OCI-LY7 (cell line): ENCODE measurements around the gene TBL1Y. TPM values are rescaled to one million over a fixed set of nuclear protein-coding genes. Genes with fewer than 3 reads are reported as not detected.
"Not testable (repeated sequence)": the region's sequence is repeated elsewhere in the genome, so short reads cannot be mapped to it uniquely, and the experiment has no call there.

Experiments used
- BruUV-seq: library from RNA; stranded (reverse); fragments of 400-500 nt; replicated peaks from 2 replicates; lab custom pipeline; 2021; lab: Mats Ljungman, UMichigan
- CTCF ChIA-PET: fragments of 300-600 bp; sonication (Branson Sonifier 250); formaldehyde crosslinking; loops from one replicate; lab custom pipeline; 2022; ENCODE audit warnings: antibody characterized with exemption; ENCODE audit not compliant: unreplicated experiment; lab: Charles Lee
- POLR2A ChIA-PET: fragments of 300-600 bp; sonication (Branson Sonifier 250); formaldehyde crosslinking; loops from one replicate; lab custom pipeline; 2022; ENCODE audit warnings: antibody characterized with exemption; lab: Charles Lee
- DNase-seq: peaks from one replicate; pipeline ENCODE4 v3.0.0-alpha.2; 2015; ENCODE audit warnings: low spot score
- H2AFZ ChIP-seq: fragments of 200-600 bp; sonication (generic), shearing (Covaris generic); 2 replicates; pipeline ENCODE4 v1.6.1; 2014; ENCODE audit warnings: mild to moderate bottlenecking, antibody characterized with exemption, low read length, moderate library complexity
- H3K27ac ChIP-seq: fragments of 200-600 bp; sonication (generic); 2 replicates; pipeline ENCODE4 v1.5.1; 2014; ENCODE audit warnings: mixed run types, low read depth, mild to moderate bottlenecking, moderate library complexity, low read length, inconsistent platforms; ENCODE audit not compliant: poor library complexity, severe bottlenecking
- H3K36me3 ChIP-seq: fragments of 200-600 bp; sonication (generic); 2 replicates; pipeline ENCODE4 v1.6.1; 2014; ENCODE audit warnings: mild to moderate bottlenecking, antibody characterized with exemption, low read length, moderate library complexity, mixed read lengths; ENCODE audit not compliant: insufficient read depth
- H3K4me1 ChIP-seq: fragments of 200-600 bp; sonication (generic); 2 replicates; pipeline ENCODE4 v1.5.1; 2014; ENCODE audit warnings: mild to moderate bottlenecking, low read length; ENCODE audit not compliant: insufficient read depth, poor library complexity, severe bottlenecking
- H3K4me2 ChIP-seq: fragments of 200-600 bp; sonication (generic); 2 replicates; pipeline ENCODE4 v1.6.1; 2014; ENCODE audit warnings: mild to moderate bottlenecking, low read length
- H3K4me3 ChIP-seq: fragments of 200-600 bp; sonication (generic); 2 replicates; pipeline ENCODE4 v1.5.1; 2014; ENCODE audit warnings: mild to moderate bottlenecking, low read depth, low read length; ENCODE audit not compliant: poor library complexity, severe bottlenecking
- H3K79me2 ChIP-seq: fragments of 200-600 bp; sonication (generic); 2 replicates; pipeline ENCODE4 v1.6.1; 2016; ENCODE audit warnings: low read depth, mild to moderate bottlenecking, low read length, moderate library complexity, mixed read lengths; ENCODE audit not compliant: insufficient read depth
- H3K9me2 ChIP-seq: fragments of 200-600 bp; sonication (generic); 2 replicates; pipeline ENCODE4 v1.6.1; 2016; ENCODE audit warnings: mild to moderate bottlenecking, low read length, mixed read lengths; ENCODE audit not compliant: insufficient read depth
- H3K9me3 ChIP-seq: fragments of 200-600 bp; sonication (generic); 2 replicates; pipeline ENCODE4 v1.6.1; 2014; ENCODE audit warnings: mild to moderate bottlenecking, mixed run types, low read length, mixed read lengths
- H4K20me1 ChIP-seq: fragments of 200-600 bp; sonication (generic); 2 replicates; pipeline ENCODE4 v1.6.1; 2014; ENCODE audit warnings: mild to moderate bottlenecking, antibody characterized with exemption, low read length, moderate library complexity, mixed read lengths; ENCODE audit not compliant: insufficient read depth
- CTCF ChIP-seq: fragments of 200-600 bp; sonication (generic); conservative IDR thresholded peaks from 2 replicates; pipeline ENCODE4 v1.5.1; 2014; ENCODE audit warnings: mild to moderate bottlenecking, antibody characterized with exemption, low read length, moderate library complexity, mixed read lengths
- EZH2phosphoT487 ChIP-seq: fragments of 200-600 bp; sonication (generic); IDR thresholded peaks from 2 replicates; pipeline ENCODE4 v1.6.1; 2018; ENCODE audit warnings: low read depth, borderline replicate concordance, mild to moderate bottlenecking, mixed run types, antibody characterized with exemption, low read length, moderate library complexity, mixed read lengths
- intact Hi-C: fragments of 100-400 bp; cut with micrococcal nuclease; formaldehyde crosslinking; loops from one replicate; pipeline ENCODE4 v1.10.0; 2022; ENCODE audit not compliant: unreplicated experiment
- total RNA-seq, 2 experiments: library from RNA; depleted of rRNA in 1 of 2; stranded (reverse); fragments of >200 nt in 1 of 2; shearing (Covaris generic) in 1 of 2; gene quantifications; 2 replicates each; pipeline ENCODE4 v1.2.3, GENCODE V29; 2014 to 2022

TBL1Y gene
- total RNA-seq, 2 experiments from 2014 or later: 16.3 to 20.3 TPM

- Histone ChIP-seq H4K20me1 (no peaks in the 10 kb centered on the region), H3K36me3 (no peaks in the 10 kb centered on the region), H2AFZ (no peak overlapping the region), H3K9me3 (no peaks in the 10 kb centered on the region), H3K9me2 (no peaks in the 10 kb centered on the region), H3K4me3 (no peak overlapping the region), H3K4me1 (no peaks in the 10 kb centered on the region), H3K79me2 (no peaks in the 10 kb centered on the region), H3K4me2 (no peak overlapping the region), H3K27ac (no peak overlapping the region)
- ChIA-PET POLR2A (interaction anchor here (0.8 to 1.2 kb wide), 2 partner anchors 13 to 18 kb away, joined by 3 read pairs; no protein-coding TSS in a partner anchor), CTCF (no interaction called here)
- intact Hi-C loops: no loop called here
- DNase-seq: no peak
- no TSS peak for BruUV-seq
- TF ChIP-seq CTCF (no peak), EZH2phosphoT487 (no peak)
Measured at GRCh38 chrY:6895236-6895635, 15.3 kb upstream of the TBL1Y start.

- not testable (repeated sequence) for BruUV-seq
Measured at GRCh38 chrY:6902116-6902515, 8.4 kb upstream of the TBL1Y start.

GRCh38 chrY:6907591-6907990 lies 2.9 kb upstream of the TBL1Y start:
- Histone ChIP-seq H3K27ac (no peak overlapping the region), H3K4me2 (peak overlapping the region; percentile 89), H3K79me2 (0 out of 2 replicates have a peak, but pooled peaks cover 6% of the 10 kb centered on the region), H3K4me3 (no peak overlapping the region), H3K9me2 (no peaks in the 10 kb centered on the region), H3K9me3 (no peaks in the 10 kb centered on the region), H3K4me1 (peaks cover 30% of the 10 kb centered on the region), H4K20me1 (no peaks in the 10 kb centered on the region), H3K36me3 (no peaks in the 10 kb centered on the region), H2AFZ (peak overlapping the region; percentile 91)
- TF ChIP-seq CTCF (no peak), EZH2phosphoT487 (no peak)
- intact Hi-C loops: no loop called here
- DNase-seq: no peak
- CTCF ChIA-PET: interaction anchor here (0.6 kb wide), 1 partner anchor 15 kb away, joined by 3 read pairs; no protein-coding TSS in a partner anchor
- BruUV-seq: no TSS peak
- POLR2A ChIA-PET: interaction anchor here (0.6 to 3.7 kb wide), 5 partner anchors 12 to 154 kb away, joined by 3 to 12 read pairs (median 6); no protein-coding TSS in a partner anchor

More at GRCh38 chrY:6902116-6902515, 8.4 kb upstream of the TBL1Y start:
- H3K9me3 ChIP-seq, H3K4me2 ChIP-seq, CTCF ChIA-PET, H3K9me2 ChIP-seq, DNase-seq, H4K20me1 ChIP-seq, H3K36me3 ChIP-seq, intact Hi-C loops, H3K4me1 ChIP-seq, H3K79me2 ChIP-seq, H3K27ac ChIP-seq, H2AFZ ChIP-seq, H3K4me3 ChIP-seq: not testable (repeated sequence)
- POLR2A ChIA-PET: interaction anchor here (0.7 kb wide), 1 partner anchor 320 kb away, joined by 3 read pairs; no protein-coding TSS in a partner anchor

GRCh38 chrY:6908021-6908420 lies 2.5 kb upstream of the TBL1Y start:
- BruUV-seq, H4K20me1 ChIP-seq, H3K9me3 ChIP-seq, H3K4me3 ChIP-seq, H3K36me3 ChIP-seq, DNase-seq, intact Hi-C loops, H3K9me2 ChIP-seq, H3K79me2 ChIP-seq: not testable (repeated sequence)
- CTCF ChIA-PET: interaction anchor here (0.6 kb wide), 1 partner anchor 15 kb away, joined by 3 read pairs; no protein-coding TSS in a partner anchor
- Histone ChIP-seq H3K4me1 (peaks cover 30% of the 10 kb centered on the region), H3K27ac (peak overlapping the region; percentile 88), H2AFZ (peak overlapping the region; percentile 91), H3K4me2 (peak overlapping the region; percentile 89)
- POLR2A ChIA-PET: interaction anchor here (0.6 to 3.7 kb wide), 9 partner anchors 8 to 153 kb away, joined by 3 to 18 read pairs (median 6); no protein-coding TSS in a partner anchor
